Mesenchymal stem cell (in vitro differentiated cells and primary cell): ENCODE results near the gene PRR15L.

Experiments used
- DNase-seq: peaks from one replicate; pipeline ENCODE4 v3.0.0-alpha.2; 2013
- H2AFZ ChIP-seq: one replicate; pipeline ENCODE4 v1.6.1; 2013; ENCODE audit warnings: low read depth, mild to moderate bottlenecking, control low read depth, inconsistent platforms, low read length, moderate library complexity
- H2AK5ac ChIP-seq: 2 replicates; pipeline ENCODE4 v1.6.1; 2013; ENCODE audit warnings: low read length, moderate library complexity, mild to moderate bottlenecking, inconsistent platforms; ENCODE audit not compliant: severe bottlenecking
- H2BK120ac ChIP-seq: one replicate; pipeline ENCODE4 v1.6.1; 2013; ENCODE audit warnings: low read depth, mild to moderate bottlenecking, inconsistent platforms, low read length, moderate library complexity
- H2BK12ac ChIP-seq, 2 experiments: one replicate each; pipeline ENCODE4 v1.6.1; 2013; ENCODE audit warnings: inconsistent platforms in 2 of 2, low read length in 2 of 2, mild to moderate bottlenecking in 2 of 2, moderate library complexity in 2 of 2, control low read depth in 1 of 2
- H2BK15ac ChIP-seq: one replicate; pipeline ENCODE4 v1.6.1; 2013; ENCODE audit warnings: mild to moderate bottlenecking, low read depth, inconsistent platforms; ENCODE audit not compliant: poor library complexity, severe bottlenecking
- H2BK5ac ChIP-seq: 2 replicates; pipeline ENCODE4 v1.6.1; 2013; ENCODE audit warnings: low read depth, mild to moderate bottlenecking, low read length, control low read depth, inconsistent platforms; ENCODE audit not compliant: poor library complexity, severe bottlenecking
- H3K14ac ChIP-seq, 2 experiments: one replicate each; pipeline ENCODE4 v1.6.1; 2013; ENCODE audit warnings: inconsistent platforms in 2 of 2, low read length in 2 of 2, control low read depth in 1 of 2, mild to moderate bottlenecking in 1 of 2, moderate library complexity in 1 of 2
- H3K18ac ChIP-seq, 2 experiments: one replicate each; pipeline ENCODE4 v1.6.1; 2013; ENCODE audit warnings: inconsistent platforms in 2 of 2, low read length in 2 of 2, control low read depth in 1 of 2, low read depth in 1 of 2, mild to moderate bottlenecking in 1 of 2
- H3K23ac ChIP-seq, 2 experiments: one replicate each; pipeline ENCODE4 v1.6.1; 2013; ENCODE audit warnings: inconsistent platforms in 2 of 2, low read length in 2 of 2, mild to moderate bottlenecking in 2 of 2, moderate library complexity in 2 of 2, control low read depth in 1 of 2
- H3K27ac ChIP-seq: 2 replicates; pipeline ENCODE4 v1.5.1; 2013; ENCODE audit warnings: mild to moderate bottlenecking, moderate library complexity, low read length, control low read depth, inconsistent platforms; ENCODE audit not compliant: poor library complexity, severe bottlenecking
- H3K27me3 ChIP-seq, 2 experiments: 2 replicates each; pipeline versions ENCODE4 v1.6.1 to v1.7.0; 2013; ENCODE audit warnings: low read length in 2 of 2, mild to moderate bottlenecking in 2 of 2, moderate library complexity in 2 of 2, control low read depth in 1 of 2, inconsistent platforms in 1 of 2; ENCODE audit not compliant: control insufficient read depth in 1 of 2, insufficient read depth in 1 of 2
- H3K36me3 ChIP-seq, 2 experiments: 2 replicates each; pipeline versions ENCODE4 v1.6.1 to v1.7.0; 2013; ENCODE audit warnings: low read length in 2 of 2, control low read depth in 1 of 2, inconsistent platforms in 1 of 2, low read depth in 1 of 2, mild to moderate bottlenecking in 1 of 2; ENCODE audit not compliant: insufficient read depth in 2 of 2, control insufficient read depth in 1 of 2
- H3K4ac ChIP-seq, 2 experiments: one replicate each; pipeline ENCODE4 v1.6.1; 2013; ENCODE audit warnings: inconsistent platforms in 2 of 2, low read length in 2 of 2, mild to moderate bottlenecking in 2 of 2, moderate library complexity in 2 of 2, control low read depth in 1 of 2, low read depth in 1 of 2
- H3K4me1 ChIP-seq: 2 replicates; pipeline ENCODE4 v1.6.1; 2013; ENCODE audit warnings: low read depth, low read length, control low read depth; ENCODE audit not compliant: control insufficient read depth, insufficient read depth
- H3K4me2 ChIP-seq: 2 replicates; pipeline ENCODE4 v1.6.1; 2013; ENCODE audit warnings: low read length, mild to moderate bottlenecking, inconsistent platforms; ENCODE audit not compliant: poor library complexity, severe bottlenecking
- H3K4me3 ChIP-seq, 2 experiments: 2 replicates each; pipeline versions ENCODE4 v1.5.1 to v1.7.0; 2013; ENCODE audit warnings: low read length in 2 of 2, mild to moderate bottlenecking in 2 of 2, control low read depth in 1 of 2, low read depth in 1 of 2; ENCODE audit not compliant: insufficient read depth in 1 of 2
- H3K79me1 ChIP-seq: replicated peaks from 2 replicates; pipeline ENCODE4 v1.6.1; 2013; ENCODE audit warnings: mild to moderate bottlenecking, control low read depth, low read length, inconsistent platforms; ENCODE audit not compliant: poor library complexity, severe bottlenecking
- H3K9ac ChIP-seq: 2 replicates; pipeline ENCODE4 v1.7.0; 2013; ENCODE audit warnings: mild to moderate bottlenecking, low read length, moderate library complexity
- H3K9me3 ChIP-seq: 2 replicates; pipeline ENCODE4 v1.7.0; 2013; ENCODE audit warnings: mild to moderate bottlenecking, low read length; ENCODE audit not compliant: control insufficient read depth
- H4K8ac ChIP-seq: one replicate; pipeline ENCODE4 v1.6.1; 2013; ENCODE audit warnings: inconsistent platforms, mild to moderate bottlenecking, low read length, moderate library complexity
- H4K91ac ChIP-seq: one replicate; pipeline ENCODE4 v1.6.1; 2013; ENCODE audit warnings: mild to moderate bottlenecking, low read length, inconsistent platforms
- WGBS: methylation state at CpG from one replicate; pipeline ENCODE4 v1.1.7; 2013; ENCODE audit warnings: mixed read lengths; 5-methylcytosine and 5-hydroxymethylcytosine counted together

Gene PRR15L

GRCh38 chr17:47946516-47946915, 11.2 kb downstream of the PRR15L start:
- no peak overlapping the region for H4K8ac ChIP-seq
- H2BK12ac ChIP-seq = no peak overlapping the region
- no peak overlapping the region for H3K27ac ChIP-seq
- H3K4ac ChIP-seq = no peak overlapping the region
- H2AFZ ChIP-seq = no peak overlapping the region
- H2BK5ac ChIP-seq = no peak overlapping the region
- peaks cover 27% of the 10 kb centered on the region for H3K4me1 ChIP-seq
- peak overlapping the region; percentile 18 for H3K9ac ChIP-seq
- H3K36me3 ChIP-seq = peaks cover 20 to 48% of the 10 kb centered on the region in 2 experiments
- no peak for DNase-seq
- no peak overlapping the region for H2AK5ac ChIP-seq
- H3K4me3 ChIP-seq = no peak overlapping the region
- H3K18ac ChIP-seq = no peak overlapping the region
- no peak overlapping the region for H3K23ac ChIP-seq
- no peaks in the 10 kb centered on the region for H3K9me3 ChIP-seq
- no peak overlapping the region for H4K91ac ChIP-seq
- H3K79me1 ChIP-seq = no peaks in the 10 kb centered on the region
- H3K27me3 ChIP-seq = no peaks in the 10 kb centered on the region
- no peak overlapping the region for H2BK120ac ChIP-seq
- 90% methylated on average over 6 of the region's 6 CpGs for WGBS
- H3K4me2 ChIP-seq = no peak overlapping the region
- no peak overlapping the region for H3K14ac ChIP-seq
- no peak overlapping the region for H2BK15ac ChIP-seq

DNA sequence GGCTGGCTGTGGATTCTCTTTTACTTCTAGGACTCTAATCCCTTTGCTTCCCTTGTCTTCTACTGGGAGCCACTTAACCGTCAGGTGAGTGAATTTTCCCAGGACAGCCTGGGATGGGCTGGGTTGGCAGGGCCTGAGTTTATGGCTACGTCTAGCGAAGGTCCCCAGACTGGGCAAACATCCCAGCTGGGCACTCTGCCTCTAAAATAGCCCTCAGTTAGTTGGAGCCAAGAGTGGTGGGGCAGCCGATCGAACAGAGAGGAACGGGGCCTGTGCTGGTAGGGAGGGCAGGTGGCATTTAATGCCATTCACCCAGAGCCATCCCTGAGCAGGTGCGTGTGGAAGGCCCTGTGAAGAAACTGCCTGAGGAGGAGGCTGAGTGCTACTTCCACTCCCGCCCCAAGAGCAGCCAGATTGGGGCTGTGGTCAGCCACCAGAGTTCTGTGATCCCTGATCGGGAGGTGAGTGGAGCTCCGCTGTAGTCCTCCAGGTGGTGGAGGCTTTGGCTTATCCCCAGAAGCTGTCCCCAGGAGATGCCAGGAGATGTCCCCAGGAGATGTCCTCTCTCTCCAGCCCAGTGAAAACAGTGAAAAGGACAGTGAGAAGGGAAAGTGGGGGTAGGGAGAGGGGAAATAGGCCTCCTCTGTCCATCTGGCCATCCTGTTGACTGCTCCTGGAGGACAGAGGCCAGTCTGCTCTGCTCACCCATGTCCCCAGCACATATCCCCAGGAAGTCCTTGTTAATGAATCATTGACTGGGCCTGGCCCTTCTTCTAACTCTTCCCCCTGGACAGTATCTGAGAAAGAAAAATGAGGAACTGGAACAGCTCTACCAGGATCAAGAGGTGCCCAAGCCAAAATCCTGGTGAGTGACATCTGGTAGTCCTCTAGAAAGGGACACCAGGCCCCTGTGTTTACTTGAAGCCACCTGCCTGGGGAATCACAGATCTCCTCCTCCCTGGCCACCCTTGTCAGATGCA, 11.9 kb downstream of the PRR15L start:
- H3K27me3 ChIP-seq = no peaks in the 10 kb centered on the region
- H3K27ac ChIP-seq = no peak overlapping the region
- H3K9me3 ChIP-seq = no peaks in the 10 kb centered on the region
- H2BK5ac ChIP-seq = no peak overlapping the region
- no peak overlapping the region for H3K4me2 ChIP-seq
- H3K23ac ChIP-seq = no peak overlapping the region
- H3K14ac ChIP-seq = no peak overlapping the region
- H3K4me1 ChIP-seq = peaks cover 28% of the 10 kb centered on the region
- H3K36me3 ChIP-seq = peaks cover 20 to 44% of the 10 kb centered on the region in 2 experiments
- H2AK5ac ChIP-seq = no peak overlapping the region
- H3K4ac ChIP-seq = no peak overlapping the region
- DNase-seq = no peak
- WGBS = 96% methylated on average over 10 of the region's 10 CpGs
- no peak overlapping the region for H2BK12ac ChIP-seq
- no peak overlapping the region for H2BK120ac ChIP-seq
- H3K9ac ChIP-seq = peak overlapping the region; percentile 18
- no peak overlapping the region for H4K91ac ChIP-seq
- H2AFZ ChIP-seq = no peak overlapping the region
- H3K18ac ChIP-seq = no peak overlapping the region
- H3K4me3 ChIP-seq = no peak overlapping the region
- no peak overlapping the region for H2BK15ac ChIP-seq
- H3K79me1 ChIP-seq = no peaks in the 10 kb centered on the region
- no peak overlapping the region for H4K8ac ChIP-seq

- H3K14ac ChIP-seq = no peak overlapping the region
- DNase-seq = no peak
- no peak overlapping the region for H2AK5ac ChIP-seq
- no peak overlapping the region for H3K4ac ChIP-seq
- no peak overlapping the region for H2AFZ ChIP-seq
- no peak overlapping the region for H2BK12ac ChIP-seq
- no peak overlapping the region for H3K27ac ChIP-seq
- H3K4me1 ChIP-seq = peaks cover 28% of the 10 kb centered on the region
- H3K4me3 ChIP-seq = no peak overlapping the region
- no peak overlapping the region for H4K91ac ChIP-seq
- no peak overlapping the region for H3K4me2 ChIP-seq
- 95% methylated on average over 7 of the region's 8 CpGs for WGBS
- H2BK120ac ChIP-seq = no peak overlapping the region
- H3K9ac ChIP-seq = no peak overlapping the region
- H3K23ac ChIP-seq = no peak overlapping the region
- H2BK15ac ChIP-seq = no peak overlapping the region
- H3K79me1 ChIP-seq = no peaks in the 10 kb centered on the region
- H3K36me3 ChIP-seq = peaks cover 20 to 44% of the 10 kb centered on the region in 2 experiments
- H3K9me3 ChIP-seq = no peaks in the 10 kb centered on the region
- H3K18ac ChIP-seq = no peak overlapping the region
- no peak overlapping the region for H4K8ac ChIP-seq
- no peaks in the 10 kb centered on the region for H3K27me3 ChIP-seq
- no peak overlapping the region for H2BK5ac ChIP-seq
These were observed 12.6 kb downstream of the PRR15L start for GRCh38 chr17:47945080-47945479.

- H3K9ac ChIP-seq = peak overlapping the region; percentile 95
- H4K91ac ChIP-seq = no peak overlapping the region
- H2BK5ac ChIP-seq = no peak overlapping the region
- no peaks in the 10 kb centered on the region for H3K27me3 ChIP-seq
- H3K4me2 ChIP-seq = peak overlapping the region; percentile 57
- H3K4me3 ChIP-seq = peak overlapping the region in 1 of 2 experiments; percentile 95
- H2AK5ac ChIP-seq = no peak overlapping the region
- DNase-seq = no peak
- no peak overlapping the region for H2BK12ac ChIP-seq
- H3K27ac ChIP-seq = no peak overlapping the region
- peaks cover 20 to 30% of the 10 kb centered on the region in 2 experiments for H3K36me3 ChIP-seq
- no peak overlapping the region for H3K23ac ChIP-seq
- H2BK15ac ChIP-seq = no peak overlapping the region
- peaks cover 13% of the 10 kb centered on the region for H3K4me1 ChIP-seq
- no peak overlapping the region for H4K8ac ChIP-seq
- H3K14ac ChIP-seq = no peak overlapping the region
- H3K9me3 ChIP-seq = no peaks in the 10 kb centered on the region
- no peak overlapping the region for H2AFZ ChIP-seq
- H2BK120ac ChIP-seq = no peak overlapping the region
- 98% methylated on average over 3 of the region's 6 CpGs for WGBS
- no peak overlapping the region for H3K4ac ChIP-seq
- no peaks in the 10 kb centered on the region for H3K79me1 ChIP-seq
- H3K18ac ChIP-seq = no peak overlapping the region
These were observed 15.1 kb downstream of the PRR15L start for GRCh38 chr17:47942568-47942967.
